Hepatocyte (in vitro differentiated cells): ENCODE data around the gene BTG1.

Source experiments
- EZH2 ChIP-seq: fragments of 200-600 bp; sonication (generic); IDR thresholded peaks from 2 replicates; pipeline ENCODE4 v1.6.1; 2016; ENCODE audit warnings: antibody characterized with exemption, mild to moderate bottlenecking, borderline replicate concordance
- EZH2phosphoT487 ChIP-seq: fragments of 200-600 bp; sonication (generic); IDR thresholded peaks from one replicate; pipeline ENCODE4 v1.6.1; 2018; ENCODE audit warnings: antibody characterized with exemption, mild to moderate bottlenecking, low read depth, moderate library complexity; ENCODE audit not compliant: unreplicated experiment, severe bottlenecking
- TF ChIP-seq, protein P1 (sequence below): fragments of 200-600 bp; sonication (generic); IDR thresholded peaks from 2 replicates; pipeline ENCODE4 v1.5.1; 2016; ENCODE audit warnings: antibody characterized with exemption, mild to moderate bottlenecking; ENCODE audit not compliant: poor library complexity

DNA sequence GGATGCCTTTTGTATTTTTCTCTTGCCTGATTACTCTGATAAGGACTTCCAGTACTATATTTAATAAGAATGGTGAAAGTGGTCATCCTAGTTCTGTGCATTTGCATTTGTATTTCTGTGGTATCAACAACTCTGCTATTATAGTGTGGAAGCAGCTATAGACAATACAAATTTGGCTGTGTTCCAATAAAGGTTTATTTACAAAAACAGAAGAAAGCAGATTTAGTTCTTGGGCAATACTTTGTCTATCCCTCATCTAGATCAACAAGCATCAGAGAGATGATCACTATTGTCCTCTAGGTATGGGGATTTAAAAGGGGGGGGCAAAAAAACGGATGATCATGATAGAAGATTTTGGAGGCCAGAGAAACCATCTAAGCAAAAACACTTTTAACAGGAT is 19.1 kb upstream of the BTG1 start:
- TF ChIP-seq, protein P1, sequence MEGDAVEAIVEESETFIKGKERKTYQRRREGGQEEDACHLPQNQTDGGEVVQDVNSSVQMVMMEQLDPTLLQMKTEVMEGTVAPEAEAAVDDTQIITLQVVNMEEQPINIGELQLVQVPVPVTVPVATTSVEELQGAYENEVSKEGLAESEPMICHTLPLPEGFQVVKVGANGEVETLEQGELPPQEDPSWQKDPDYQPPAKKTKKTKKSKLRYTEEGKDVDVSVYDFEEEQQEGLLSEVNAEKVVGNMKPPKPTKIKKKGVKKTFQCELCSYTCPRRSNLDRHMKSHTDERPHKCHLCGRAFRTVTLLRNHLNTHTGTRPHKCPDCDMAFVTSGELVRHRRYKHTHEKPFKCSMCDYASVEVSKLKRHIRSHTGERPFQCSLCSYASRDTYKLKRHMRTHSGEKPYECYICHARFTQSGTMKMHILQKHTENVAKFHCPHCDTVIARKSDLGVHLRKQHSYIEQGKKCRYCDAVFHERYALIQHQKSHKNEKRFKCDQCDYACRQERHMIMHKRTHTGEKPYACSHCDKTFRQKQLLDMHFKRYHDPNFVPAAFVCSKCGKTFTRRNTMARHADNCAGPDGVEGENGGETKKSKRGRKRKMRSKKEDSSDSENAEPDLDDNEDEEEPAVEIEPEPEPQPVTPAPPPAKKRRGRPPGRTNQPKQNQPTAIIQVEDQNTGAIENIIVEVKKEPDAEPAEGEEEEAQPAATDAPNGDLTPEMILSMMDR: no peak
- TF ChIP-seq EZH2: no peak
- TF ChIP-seq EZH2phosphoT487: no peak
